ENCODE data around the gene PEBP1.

PEBP1 gene

GRCh38 chr12:118125743-118126118, 10.2 kb upstream of the PEBP1 start:
- TF ChIP-seq USF1 (IDR thresholded peaks at IDR 0.05) (no peak), FOXM1 (IDR thresholded peaks at IDR 0.05; ENCODE audit: borderline replicate concordance, low read depth) (no peak), REST (IDR thresholded peaks at IDR 0.05; ENCODE audit: low read depth) (no peak), CREB1 (IDR thresholded peaks at IDR 0.05; ENCODE audit: low read depth) (no peak), EP300 (IDR thresholded peaks at IDR 0.05; ENCODE audit: borderline replicate concordance) (no peak), ZBTB7A (IDR thresholded peaks at IDR 0.05; ENCODE audit: low read depth) (no peak), CEBPB (IDR thresholded peaks at IDR 0.05) (no peak), RAD21 (IDR thresholded peaks at IDR 0.05; ENCODE audit: low read depth) (no peak), YY1 (IDR thresholded peaks at IDR 0.05; ENCODE audit: low read depth) (no peak), NFIC (IDR thresholded peaks at IDR 0.05) (no peak), TCF12 (IDR thresholded peaks at IDR 0.05; ENCODE audit: low read depth) (no peak), TEAD4 (IDR thresholded peaks at IDR 0.05) (no peak), MAX (IDR thresholded peaks at IDR 0.05) (no peak), TAF1 (IDR thresholded peaks at IDR 0.05; ENCODE audit: low read depth) (no peak), EGR1 (IDR thresholded peaks at IDR 0.05) (no peak)

GRCh38 chr12:118126119-118126757, 9.7 kb upstream of the PEBP1 start:
- TF ChIP-seq NFIC (IDR thresholded peaks at IDR 0.05) (peak; percentile 69), TCF12 (IDR thresholded peaks at IDR 0.05; ENCODE audit: low read depth) (no peak)

- TF ChIP-seq YY1 (IDR thresholded peaks at IDR 0.05; ENCODE audit: low read depth) (no peak), USF1 (IDR thresholded peaks at IDR 0.05) (no peak)
Measured at GRCh38 chr12:118127867-118128266, 8.1 kb upstream of the PEBP1 start.

- no peak for TF ChIP-seq YY1 (IDR thresholded peaks at IDR 0.05; ENCODE audit: low read depth)
- TF ChIP-seq CREB1 (IDR thresholded peaks at IDR 0.05; ENCODE audit: low read depth) = no peak
- no peak for TF ChIP-seq USF1 (IDR thresholded peaks at IDR 0.05)
- TF ChIP-seq TEAD4 (IDR thresholded peaks at IDR 0.05) = no peak
- TF ChIP-seq MAX (IDR thresholded peaks at IDR 0.05) = no peak
- no peak for TF ChIP-seq TCF12 (IDR thresholded peaks at IDR 0.05; ENCODE audit: low read depth)
- TF ChIP-seq ZBTB7A (IDR thresholded peaks at IDR 0.05; ENCODE audit: low read depth) = no peak
- TF ChIP-seq EP300 (IDR thresholded peaks at IDR 0.05; ENCODE audit: borderline replicate concordance) = no peak
- no peak for TF ChIP-seq FOXM1 (IDR thresholded peaks at IDR 0.05; ENCODE audit: borderline replicate concordance, low read depth)
- no peak for TF ChIP-seq RAD21 (IDR thresholded peaks at IDR 0.05; ENCODE audit: low read depth)
- no peak for TF ChIP-seq EGR1 (IDR thresholded peaks at IDR 0.05)
- TF ChIP-seq TAF1 (IDR thresholded peaks at IDR 0.05; ENCODE audit: low read depth) = no peak
- no peak for TF ChIP-seq CEBPB (IDR thresholded peaks at IDR 0.05)
- no peak for TF ChIP-seq NFIC (IDR thresholded peaks at IDR 0.05)
- no peak for TF ChIP-seq REST (IDR thresholded peaks at IDR 0.05; ENCODE audit: low read depth)
Measured at GRCh38 chr12:118136559-118137003, 657 bp downstream of the PEBP1 start.

GRCh38 chr12:118137148-118137678, 1.3 kb downstream of the PEBP1 start:
- TF ChIP-seq EP300 (IDR thresholded peaks at IDR 0.05; ENCODE audit: borderline replicate concordance) (no peak), NFIC (IDR thresholded peaks at IDR 0.05) (no peak), TEAD4 (IDR thresholded peaks at IDR 0.05) (no peak), ZBTB7A (IDR thresholded peaks at IDR 0.05; ENCODE audit: low read depth) (no peak), EGR1 (IDR thresholded peaks at IDR 0.05) (no peak), MAX (IDR thresholded peaks at IDR 0.05) (no peak), CEBPB (IDR thresholded peaks at IDR 0.05) (no peak), FOXM1 (IDR thresholded peaks at IDR 0.05; ENCODE audit: borderline replicate concordance, low read depth) (no peak), RAD21 (IDR thresholded peaks at IDR 0.05; ENCODE audit: low read depth) (no peak), CREB1 (IDR thresholded peaks at IDR 0.05; ENCODE audit: low read depth) (no peak), YY1 (IDR thresholded peaks at IDR 0.05; ENCODE audit: low read depth) (no peak), USF1 (IDR thresholded peaks at IDR 0.05) (no peak), TCF12 (IDR thresholded peaks at IDR 0.05; ENCODE audit: low read depth) (no peak), REST (IDR thresholded peaks at IDR 0.05; ENCODE audit: low read depth) (no peak), TAF1 (IDR thresholded peaks at IDR 0.05; ENCODE audit: low read depth) (no peak)

All from Ishikawa (cell line).